GM12878 (cell line): ENCODE results near the gene C1orf87. TPM values are rescaled to one million over a fixed set of nuclear protein-coding genes. Genes with fewer than 3 reads are reported as not detected.

Source experiments
- ATAC-seq: fragments of 200-7000 bp; cut with Tn5 transposase; 3 replicates; pipeline ENCODE4 v1.9.1; 2020; ENCODE audit warnings: mild to moderate bottlenecking, moderate library complexity
- BruUV-seq: library from RNA; stranded (reverse); fragments of 400-500 nt; replicated peaks from 2 replicates; lab custom pipeline; 2021; lab: Mats Ljungman, UMichigan
- CTCF ChIA-PET: fragments of 300-600 bp; sonication (Branson Sonifier 250); formaldehyde crosslinking; extraction: SDS; loops from one replicate; lab custom pipeline; 2021; ENCODE audit warnings: inconsistent platforms; lab: Yijun Ruan, JAX
- POLR2A ChIA-PET: fragments of 350-600 bp; formaldehyde crosslinking; extraction: SDS; loops from one replicate; lab custom pipeline; 2021; ENCODE audit warnings: inconsistent platforms; lab: Charles Lee
- RAD21 ChIA-PET: fragments of 300-600 bp; sonication (Branson Sonifier 250); formaldehyde crosslinking; loops from one replicate; lab custom pipeline; 2023; ENCODE audit warnings: antibody characterized with exemption; ENCODE audit not compliant: unreplicated experiment; lab: Charles Lee
- SMC1A ChIA-PET: fragments of 300-600 bp; sonication (Branson Sonifier 250); formaldehyde crosslinking; loops from one replicate; lab custom pipeline; 2023; ENCODE audit not compliant: unreplicated experiment, uncharacterized antibody; lab: Charles Lee
- DNase-seq: peaks from one replicate; pipeline ENCODE4 v3.0.0-alpha.2; 2011; ENCODE audit warnings: low read depth, low spot score
- FAIRE-seq: peaks from 3 replicates; lab custom pipeline; 2011; peaks lifted over from hg19 to GRCh38; lab: Jason Lieb, UNC
- H2AFZ ChIP-seq: 2 replicates; pipeline ENCODE4 v1.6.0; 2011; ENCODE audit warnings: low read depth, low read length, control low read depth; ENCODE audit not compliant: control insufficient read depth
- H3K27ac ChIP-seq: 2 replicates; pipeline ENCODE4 v1.5.1; 2011; ENCODE audit warnings: control low read depth; ENCODE audit not compliant: control insufficient read depth, insufficient read depth
- H3K27me3 ChIP-seq, 2 experiments: replicated peaks in 1 of 2; 2 replicates each; pipeline versions ENCODE4 v1.6.0 to v1.6.1; 2011; ENCODE audit warnings: low read length in 1 of 2; ENCODE audit not compliant: control insufficient read depth in 2 of 2, insufficient read depth in 2 of 2
- H3K36me3 ChIP-seq, 2 experiments: 2 replicates each; pipeline ENCODE4 v1.5.1; 2011; ENCODE audit warnings: low read length in 1 of 2; ENCODE audit not compliant: control insufficient read depth in 2 of 2, insufficient read depth in 2 of 2
- H3K4me1 ChIP-seq: 2 replicates; pipeline ENCODE4 v1.6.1; 2011; ENCODE audit warnings: mild to moderate bottlenecking, low read length, moderate library complexity, mixed read lengths; ENCODE audit not compliant: control insufficient read depth, insufficient read depth
- H3K4me2 ChIP-seq: 2 replicates; pipeline ENCODE4 v1.6.0; 2011; ENCODE audit warnings: control low read depth; ENCODE audit not compliant: control insufficient read depth, insufficient read depth
- H3K4me3 ChIP-seq: fragments of 200-600 bp; sonication (generic); 2 replicates; pipeline ENCODE4 v1.5.1; 2016
- H3K79me2 ChIP-seq: 2 replicates; pipeline ENCODE4 v1.6.0; 2011; ENCODE audit warnings: low read length; ENCODE audit not compliant: control insufficient read depth, insufficient read depth
- H3K9ac ChIP-seq: 2 replicates; pipeline ENCODE4 v1.8.0; 2011; ENCODE audit warnings: low read length, control low read depth, mixed read lengths; ENCODE audit not compliant: control insufficient read depth, insufficient read depth
- H3K9me3 ChIP-seq: replicated peaks from 3 replicates; pipeline ENCODE4 v1.5.1; 2011; ENCODE audit warnings: mild to moderate bottlenecking, low read length; ENCODE audit not compliant: control insufficient read depth, insufficient read depth
- H4K20me1 ChIP-seq: 2 replicates; pipeline ENCODE4 v1.6.0; 2011; ENCODE audit not compliant: control insufficient read depth, insufficient read depth
- KAT2A ChIP-seq: conservative IDR thresholded peaks from 2 replicates; pipeline ENCODE4 v1.6.1; 2011; ENCODE audit warnings: low read depth, low read length; ENCODE audit not compliant: control insufficient read depth
- TAF1 ChIP-seq: IDR thresholded peaks from 2 replicates; pipeline ENCODE4 v1.6.1; 2011; ENCODE audit warnings: mild to moderate bottlenecking, low read depth, low read length, borderline replicate concordance
- WGBS: methylation state at CpG from one replicate; pipeline ENCODE4 v1.1.6; 2016; ENCODE audit warnings: low lambda C conversion rate; ENCODE audit not compliant: insufficient replicate concordance, insufficient coverage; ENCODE audit errors: missing lambda C conversion rate; 5-methylcytosine and 5-hydroxymethylcytosine counted together
- in situ Hi-C: fragments of 300-500 bp; cut with MboI; formaldehyde crosslinking; loops from 9 replicates; pipeline ENCODE4 v1.14.3; 2018; ENCODE audit warnings: mixed read lengths
- intact Hi-C: fragments of 100-400 bp; cut with micrococcal nuclease; formaldehyde crosslinking; loops from one replicate; pipeline ENCODE4 v1.14.2; 2022; ENCODE audit not compliant: unreplicated experiment
- polyA plus RNA-seq, 11 experiments: library from polyadenylated mRNA; depleted of rRNA in 4 of 11; unstranded in 6 of 11; stranded (reverse) in 5 of 11; fragments of >200 nt; fragmentation: Nextera tagmentation in 4 of 11; fragmentation: Illumina TruSeq in 1 of 11; extraction: Ambion mirVana in 4 of 11; extraction: Trizol in 1 of 11; gene quantifications; 1 replicate in 1 of 11; 2 replicates in 10 of 11; pipeline versions ENCODE4 v1.2.1 to v1.2.3, GENCODE V29; 2011 to 2016; ENCODE audit warnings: inconsistent platforms in 2 of 11, missing spikeins in 2 of 11, low read depth in 1 of 11
- total RNA-seq, 4 experiments: library from RNA; depleted of rRNA in 3 of 4; stranded (reverse); fragments of >200 nt in 3 of 4; fragmentation: Illumina TruSeq in 1 of 4; extraction: Trizol in 1 of 4; gene quantifications; 2 replicates each; pipeline versions ENCODE4 v1.2.1 to v1.2.3, GENCODE V29; 2013 to 2021
- TF ChIP-seq, protein P1 (sequence below): IDR thresholded peaks from 2 replicates; pipeline ENCODE4 v1.6.1; 2011; ENCODE audit warnings: mild to moderate bottlenecking, low read depth, low read length, moderate library complexity; ENCODE audit not compliant: insufficient replicate concordance
- TF ChIP-seq, protein P2 (sequence below): IDR thresholded peaks from 2 replicates; pipeline ENCODE4 v1.6.1; 2012; ENCODE audit warnings: low read depth, low read length, improper control_type of control experiment

C1orf87 gene
- total and polyA plus RNA-seq, 10 of the 15 experiments (the other 5 are each of a cell fraction or from before 2014, with no cell fraction given) = not detected

GRCh38 chr1:59967780-59968179, 105.8 kb downstream of the C1orf87 start:
- no peaks in the 10 kb centered on the region for H3K79me2 ChIP-seq
- ChIA-PET RAD21 (no interaction called here), SMC1A (interaction anchor here (1.6 kb wide), 1 partner anchor 9 kb away, joined by 3 read pairs; no protein-coding TSS in a partner anchor), CTCF (interaction anchor here (1.2 to 4.7 kb wide), 3 partner anchors 9 to 20 kb away, joined by 3 to 29 read pairs (median 20); no protein-coding TSS in a partner anchor), POLR2A (no interaction called here)
- WGBS = 20% methylated on average over 3 of the region's 3 CpGs
- no peak overlapping the region for H3K4me3 ChIP-seq
- H4K20me1 ChIP-seq = no peaks in the 10 kb centered on the region
- DNase-seq (no peak), ATAC-seq (no peak), FAIRE-seq (no peak)
- H3K36me3 ChIP-seq = no peaks in the 10 kb centered on the region
- intact Hi-C loops = no loop called here
- in situ Hi-C loops = no loop called here
- no TSS peak for BruUV-seq
- no peak overlapping the region for H3K4me2 ChIP-seq
- no peaks in the 10 kb centered on the region for H3K27me3 ChIP-seq
- H3K9ac ChIP-seq = no peak overlapping the region
- H3K9me3 ChIP-seq = no peaks in the 10 kb centered on the region
- no peak overlapping the region for H3K27ac ChIP-seq
- no peak overlapping the region for H2AFZ ChIP-seq
- TF ChIP-seq, protein P1, sequence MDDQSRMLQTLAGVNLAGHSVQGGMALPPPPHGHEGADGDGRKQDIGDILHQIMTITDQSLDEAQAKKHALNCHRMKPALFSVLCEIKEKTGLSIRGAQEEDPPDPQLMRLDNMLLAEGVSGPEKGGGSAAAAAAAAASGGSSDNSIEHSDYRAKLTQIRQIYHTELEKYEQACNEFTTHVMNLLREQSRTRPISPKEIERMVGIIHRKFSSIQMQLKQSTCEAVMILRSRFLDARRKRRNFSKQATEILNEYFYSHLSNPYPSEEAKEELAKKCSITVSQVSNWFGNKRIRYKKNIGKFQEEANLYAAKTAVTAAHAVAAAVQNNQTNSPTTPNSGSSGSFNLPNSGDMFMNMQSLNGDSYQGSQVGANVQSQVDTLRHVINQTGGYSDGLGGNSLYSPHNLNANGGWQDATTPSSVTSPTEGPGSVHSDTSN = no peak
- H3K4me1 ChIP-seq = no peaks in the 10 kb centered on the region

GRCh38 chr1:59967141-59967697, 106.4 kb downstream of the C1orf87 start:
- Histone ChIP-seq H3K27me3 (no peaks in the 10 kb centered on the region; a peak in 1 of 4 replicates), H3K4me2 (no peak overlapping the region)
- in situ Hi-C loops = no loop called here
- TF ChIP-seq KAT2A (no peak), TAF1 (no peak)
- TF ChIP-seq, protein P2, sequence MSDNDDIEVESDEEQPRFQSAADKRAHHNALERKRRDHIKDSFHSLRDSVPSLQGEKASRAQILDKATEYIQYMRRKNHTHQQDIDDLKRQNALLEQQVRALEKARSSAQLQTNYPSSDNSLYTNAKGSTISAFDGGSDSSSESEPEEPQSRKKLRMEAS = no peak
- TF ChIP-seq, all 136 proteins: peak for 0
- no peak for FAIRE-seq
- ChIA-PET SMC1A (interaction anchor here (1.0 to 1.6 kb wide), 2 partner anchors 9 to 20 kb away, joined by 3 to 4 read pairs; no protein-coding TSS in a partner anchor), RAD21 (interaction anchor here (2.1 kb wide), 1 partner anchor 20 kb away, joined by 9 read pairs; no protein-coding TSS in a partner anchor), POLR2A (no interaction called here), CTCF (interaction anchor here (0.5 to 4.7 kb wide), 6 partner anchors 10 to 1497 kb away, joined by 3 to 29 read pairs (median 4); no protein-coding TSS in a partner anchor)
- Histone ChIP-seq H2AFZ (no peak overlapping the region), H3K4me3 (no peak overlapping the region), H3K9ac (no peak overlapping the region), H3K27ac (no peak overlapping the region), H3K79me2 (no peaks in the 10 kb centered on the region), H3K9me3 (no peaks in the 10 kb centered on the region), H3K36me3 (no peaks in the 10 kb centered on the region), H3K4me1 (no peaks in the 10 kb centered on the region), H4K20me1 (no peaks in the 10 kb centered on the region)
- BruUV-seq = no TSS peak
- WGBS = 16% methylated on average over 6 of the region's 6 CpGs
- DNase-seq = no peak
- intact Hi-C loops = no loop called here
- no peak for ATAC-seq
